Measurements from ENCODE around the gene ECSCR.
"Not testable (repeated sequence)": the region's sequence is repeated elsewhere in the genome, so short reads cannot be mapped to it uniquely, and the experiment has no call there.

Gene ECSCR

GRCh38 chr5:139462586-139463276, at the start of gene ECSCR:
Gene ECSCR, minus strand, starts transcription at chr5:139462743. Its CDS starts 73 bp downstream, at chr5:139462670.
- no peak for DNase-seq (ENCODE audit: low spot score)

GRCh38 chr5:139504722-139505121, 42.2 kb upstream of the ECSCR start:
- not testable (repeated sequence) for DNase-seq (ENCODE audit: low spot score)

- not testable (repeated sequence) for DNase-seq (ENCODE audit: low spot score)
These were observed 41.3 kb upstream of the ECSCR start for GRCh38 chr5:139503879-139504278.

GRCh38 chr5:139503036-139503817, 40.7 kb upstream of the ECSCR start:
- DNase-seq (ENCODE audit: low spot score), result not testable (repeated sequence)

GRCh38 chr5:139501381-139501780, 38.8 kb upstream of the ECSCR start:
- DNase-seq (ENCODE audit: low spot score), result no peak

GRCh38 chr5:139495638-139496435, 33.3 kb upstream of the ECSCR start:
- DNase-seq (ENCODE audit: low spot score), result no peak

- DNase-seq (ENCODE audit: low spot score), result no peak
These were observed 32.3 kb upstream of the ECSCR start for GRCh38 chr5:139494832-139495231.

- DNase-seq (ENCODE audit: low spot score), result no peak
These were observed 31.7 kb upstream of the ECSCR start for GRCh38 chr5:139494256-139494655.

- no peak for DNase-seq (ENCODE audit: low spot score)
These were observed 30.2 kb upstream of the ECSCR start for GRCh38 chr5:139492700-139493192.

- DNase-seq (ENCODE audit: low spot score), result no peak
These were observed 25.7 kb upstream of the ECSCR start for GRCh38 chr5:139488260-139488659.

- DNase-seq (ENCODE audit: low spot score), result no peak
These were observed 23.7 kb upstream of the ECSCR start for GRCh38 chr5:139486201-139486600.

GRCh38 chr5:139482890-139483208, 20.3 kb upstream of the ECSCR start:
- DNase-seq (ENCODE audit: low spot score), result not testable (repeated sequence)

GRCh38 chr5:139482050-139482889, 19.7 kb upstream of the ECSCR start, which contains the start of gene STING1:
Gene STING1, minus strand, starts transcription at chr5:139482758. Its CDS starts 1,054 bp downstream, at chr5:139481704.
- DNase-seq (ENCODE audit: low spot score), result no peak

GRCh38 chr5:139481580-139482049, 19.1 kb upstream of the ECSCR start:
- DNase-seq (ENCODE audit: low spot score), result no peak

GRCh38 chr5:139481122-139481533, 18.6 kb upstream of the ECSCR start:
- no peak for DNase-seq (ENCODE audit: low spot score)

- not testable (repeated sequence) for DNase-seq (ENCODE audit: low spot score)
These were observed 17.2 kb upstream of the ECSCR start for GRCh38 chr5:139479729-139480128.

GRCh38 chr5:139478657-139479423, 16.3 kb upstream of the ECSCR start:
- DNase-seq (ENCODE audit: low spot score), result not testable (repeated sequence)

GRCh38 chr5:139475865-139476617, 13.5 kb upstream of the ECSCR start:
- no peak for DNase-seq (ENCODE audit: low spot score)

- DNase-seq (ENCODE audit: low spot score), result no peak
These were observed 12.6 kb upstream of the ECSCR start for GRCh38 chr5:139474890-139475791.
